Measurements from ENCODE around the gene ARRDC1.
"Not testable (repeated sequence)": the region's sequence is repeated elsewhere in the genome, so short reads cannot be mapped to it uniquely, and the experiment has no call there.

The ARRDC1 gene

DNA sequence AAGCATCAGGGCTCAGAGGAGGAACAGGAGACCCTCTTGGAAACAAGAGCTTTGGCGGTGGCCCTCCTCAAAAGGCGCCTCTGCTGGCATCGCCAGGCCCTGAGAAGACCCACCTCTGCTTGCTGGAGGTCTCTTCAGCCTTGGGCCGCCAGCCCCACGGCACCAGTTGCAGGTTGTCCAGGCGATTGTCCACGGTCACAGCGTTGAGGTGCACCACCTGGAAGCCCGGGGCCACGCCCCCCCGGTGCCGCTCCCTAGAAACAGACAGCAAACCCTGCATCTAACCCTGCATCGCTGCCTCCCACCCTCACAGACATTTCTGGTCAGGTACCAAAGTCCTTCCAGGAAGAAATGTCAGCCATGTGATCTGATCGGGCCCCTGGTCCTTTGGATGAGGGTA lies 18.6 kb upstream of the ARRDC1 start:
- peaks cover 3% of the 10 kb centered on the region for H3K4me1 ChIP-seq (ENCODE audit: control insufficient read depth, insufficient read depth, low read length)
- no CpG with 5 or more reads among the region's 14 CpGs for WGBS (ENCODE audit: insufficient coverage, insufficient read length)
- H3K36me3 ChIP-seq (ENCODE audit: control insufficient read depth, insufficient read depth, low read length): peaks cover 42% of the 10 kb centered on the region

GRCh38 chr9:137588311-137588710 lies 17.2 kb upstream of the ARRDC1 start:
- peaks cover 32% of the 10 kb centered on the region for H3K36me3 ChIP-seq (ENCODE audit: control insufficient read depth, insufficient read depth, low read length)
- WGBS (ENCODE audit: insufficient coverage, insufficient read length): no CpG with 5 or more reads among the region's 13 CpGs
- H3K4me3 ChIP-seq (ENCODE audit: low read length): no peak overlapping the region
- peaks cover 3% of the 10 kb centered on the region for H3K4me1 ChIP-seq (ENCODE audit: control insufficient read depth, insufficient read depth, low read length)
- no peak overlapping the region for H3K27ac ChIP-seq (ENCODE audit: low read length)
- no peaks in the 10 kb centered on the region for H3K27me3 ChIP-seq (ENCODE audit: control insufficient read depth, insufficient read depth, low read length)
- H3K9me3 ChIP-seq (ENCODE audit: control insufficient read depth, insufficient read depth, low read length): no peaks in the 10 kb centered on the region
- no peak for DNase-seq (ENCODE audit: low read depth, low spot score)

More for the DNA sequence above, 18.6 kb upstream of the ARRDC1 start:
- no peak for DNase-seq (ENCODE audit: low read depth, low spot score)
- Histone ChIP-seq H3K4me3 (ENCODE audit: low read length) (no peak overlapping the region), H3K27me3 (ENCODE audit: control insufficient read depth, insufficient read depth, low read length) (no peaks in the 10 kb centered on the region), H3K9me3 (ENCODE audit: control insufficient read depth, insufficient read depth, low read length) (no peaks in the 10 kb centered on the region), H3K27ac (ENCODE audit: low read length) (no peak overlapping the region)

DNA sequence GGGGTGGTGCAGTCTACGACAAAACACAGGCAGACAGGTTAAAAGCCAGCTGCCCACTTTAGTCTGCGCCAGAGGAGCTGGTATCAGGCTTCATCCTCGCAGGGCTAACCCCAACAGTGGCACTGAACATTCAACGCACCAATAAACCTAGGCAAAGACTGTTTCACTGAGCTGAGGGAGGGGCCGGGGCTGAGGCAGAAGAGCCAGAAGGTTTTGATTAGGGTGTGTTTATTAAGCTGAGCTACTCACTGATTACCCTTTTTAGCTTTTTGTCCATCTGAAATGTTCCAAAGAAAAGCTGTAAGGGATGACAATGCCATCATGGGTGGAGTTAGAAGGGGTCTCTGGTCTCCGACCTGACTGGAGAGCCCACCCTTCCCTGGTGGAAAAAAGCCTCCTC lies 16.6 kb upstream of the ARRDC1 start:
- no CpG with 5 or more reads among the region's 6 CpGs for WGBS (ENCODE audit: insufficient coverage, insufficient read length)
- no peak overlapping the region for H3K27ac ChIP-seq (ENCODE audit: low read length)

GRCh38 chr9:137589441-137590122 lies 15.9 kb upstream of the ARRDC1 start:
- Histone ChIP-seq H3K9me3 (ENCODE audit: control insufficient read depth, insufficient read depth, low read length) (no peaks in the 10 kb centered on the region), H3K4me1 (ENCODE audit: control insufficient read depth, insufficient read depth, low read length) (peaks cover 3% of the 10 kb centered on the region), H3K36me3 (ENCODE audit: control insufficient read depth, insufficient read depth, low read length) (peaks cover 24% of the 10 kb centered on the region), H3K27ac (ENCODE audit: low read length) (no peak overlapping the region), H3K4me3 (ENCODE audit: low read length) (peak overlapping the region; percentile 96), H3K27me3 (ENCODE audit: control insufficient read depth, insufficient read depth, low read length) (no peaks in the 10 kb centered on the region)
- no peak for DNase-seq (ENCODE audit: low read depth, low spot score)
- WGBS (ENCODE audit: insufficient coverage, insufficient read length): no CpG with 5 or more reads among the region's 58 CpGs

More for the DNA sequence above, 16.6 kb upstream of the ARRDC1 start:
- H3K4me1 ChIP-seq (ENCODE audit: control insufficient read depth, insufficient read depth, low read length): peaks cover 3% of the 10 kb centered on the region
- H3K9me3 ChIP-seq (ENCODE audit: control insufficient read depth, insufficient read depth, low read length): no peaks in the 10 kb centered on the region
- no peak for DNase-seq (ENCODE audit: low read depth, low spot score)
- no peaks in the 10 kb centered on the region for H3K27me3 ChIP-seq (ENCODE audit: control insufficient read depth, insufficient read depth, low read length)
- peaks cover 30% of the 10 kb centered on the region for H3K36me3 ChIP-seq (ENCODE audit: control insufficient read depth, insufficient read depth, low read length)
- H3K4me3 ChIP-seq (ENCODE audit: low read length): peak overlapping the region; percentile 96; the same call in 1 of the 2 replicates

DNA sequence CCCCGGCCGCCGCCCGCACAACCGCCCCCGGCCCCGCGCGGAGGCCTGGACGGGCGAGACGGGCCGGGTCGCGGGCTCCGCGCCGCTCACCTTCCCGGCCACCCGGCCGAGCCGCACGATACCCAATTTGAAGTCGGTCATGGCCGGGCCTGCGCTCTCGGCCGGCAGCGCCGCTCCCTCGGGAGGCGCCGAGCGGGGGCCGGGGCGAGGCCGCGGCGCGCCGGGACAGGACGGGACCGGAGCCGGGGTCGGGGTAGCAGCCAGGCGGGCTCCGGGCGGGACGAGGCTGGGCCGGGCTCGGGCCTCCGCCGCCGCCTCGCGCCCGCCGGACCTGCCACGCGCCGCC lies 15.4 kb upstream of the ARRDC1 start:
- Histone ChIP-seq H3K36me3 (ENCODE audit: control insufficient read depth, insufficient read depth, low read length) (peaks cover 24% of the 10 kb centered on the region), H3K4me3 (ENCODE audit: low read length) (peak overlapping the region; percentile 96), H3K9me3 (ENCODE audit: control insufficient read depth, insufficient read depth, low read length) (no peaks in the 10 kb centered on the region), H3K27me3 (ENCODE audit: control insufficient read depth, insufficient read depth, low read length) (no peaks in the 10 kb centered on the region), H3K27ac (ENCODE audit: low read length) (no peak overlapping the region), H3K4me1 (ENCODE audit: control insufficient read depth, insufficient read depth, low read length) (peaks cover 3% of the 10 kb centered on the region)
- no peak for DNase-seq (ENCODE audit: low read depth, low spot score)
- WGBS (ENCODE audit: insufficient coverage, insufficient read length): no CpG with 5 or more reads among the region's 61 CpGs

- Histone ChIP-seq H3K4me1 (ENCODE audit: control insufficient read depth, insufficient read depth, low read length) (peaks cover 3% of the 10 kb centered on the region), H3K4me3 (ENCODE audit: low read length) (peak within 1 kb of the TSS; percentile 96), H3K27ac (ENCODE audit: low read length) (no peak within 1 kb of the TSS), H3K36me3 (ENCODE audit: control insufficient read depth, insufficient read depth, low read length) (peaks cover 21% of the 10 kb centered on the region), H3K9me3 (ENCODE audit: control insufficient read depth, insufficient read depth, low read length) (no peaks in the 10 kb centered on the region), H3K27me3 (ENCODE audit: control insufficient read depth, insufficient read depth, low read length) (no peaks in the 10 kb centered on the region)
- no CpG with 5 or more reads among the region's 113 CpGs for WGBS (ENCODE audit: insufficient coverage, insufficient read length)
- no peak for DNase-seq (ENCODE audit: low read depth, low spot score)
Measured at GRCh38 chr9:137590469-137591383, 14.8 kb upstream of the ARRDC1 start, which contains the start of gene ZMYND19. ZMYND19 (minus strand) TSS chr9:137590512; CDS start chr9:137590263, 249 bp downstream.

DNA sequence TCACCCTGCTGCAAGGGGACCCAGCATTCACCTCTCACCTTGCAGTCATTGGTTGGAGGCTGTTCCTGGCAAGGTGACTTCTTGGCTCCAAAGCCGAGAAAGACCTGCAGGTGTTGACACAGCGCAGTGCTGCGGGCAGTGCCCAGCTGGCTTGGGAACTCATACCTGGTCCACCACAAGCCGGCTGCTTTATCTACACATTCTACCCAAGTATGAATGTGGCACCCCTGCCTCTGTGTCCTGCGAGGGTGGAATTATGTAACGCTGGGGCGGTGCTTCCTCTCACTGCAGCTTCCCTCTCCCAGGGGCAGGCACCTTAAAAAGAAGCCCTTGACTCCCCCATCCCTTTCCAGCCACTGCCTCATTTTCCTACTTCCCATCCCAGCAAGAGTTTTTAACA lies 12.7 kb upstream of the ARRDC1 start:
- no peak overlapping the region for H3K4me3 ChIP-seq (ENCODE audit: low read length)
- H3K4me1 ChIP-seq (ENCODE audit: control insufficient read depth, insufficient read depth, low read length): peaks cover 3% of the 10 kb centered on the region
- H3K27me3 ChIP-seq (ENCODE audit: control insufficient read depth, insufficient read depth, low read length): no peaks in the 10 kb centered on the region
- no CpG with 5 or more reads among the region's 7 CpGs for WGBS (ENCODE audit: insufficient coverage, insufficient read length)
- H3K9me3 ChIP-seq (ENCODE audit: control insufficient read depth, insufficient read depth, low read length): no peaks in the 10 kb centered on the region
- no peak overlapping the region for H3K27ac ChIP-seq (ENCODE audit: low read length)
- peaks cover 4% of the 10 kb centered on the region for H3K36me3 ChIP-seq (ENCODE audit: control insufficient read depth, insufficient read depth, low read length)
- DNase-seq (ENCODE audit: low read depth, low spot score): no peak

DNA sequence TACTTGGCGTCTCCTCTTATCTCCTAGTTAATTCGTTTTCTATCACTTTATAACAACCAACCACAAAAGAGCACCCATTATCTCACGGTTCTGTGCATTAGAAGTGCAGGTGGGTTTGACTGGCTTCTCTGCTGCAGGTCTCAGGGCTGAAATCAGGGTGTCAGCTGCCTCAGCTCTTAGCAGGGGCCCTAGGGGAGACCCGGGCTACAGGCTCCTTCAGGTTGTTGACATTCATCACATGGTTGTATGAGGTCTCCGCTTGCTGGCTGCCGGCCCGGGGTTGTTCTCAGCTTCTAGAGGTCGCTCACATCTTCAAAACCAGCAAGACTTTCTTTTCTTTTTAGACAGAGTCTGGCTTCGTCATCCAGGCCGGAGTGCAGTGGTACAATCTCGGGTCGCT lies 12.3 kb upstream of the ARRDC1 start:
- H3K4me3 ChIP-seq (ENCODE audit: low read length): no peak overlapping the region
- peaks cover 2% of the 10 kb centered on the region; the same call in 1 of the 2 replicates for H3K36me3 ChIP-seq (ENCODE audit: control insufficient read depth, insufficient read depth, low read length)
- H3K9me3 ChIP-seq (ENCODE audit: control insufficient read depth, insufficient read depth, low read length): no peaks in the 10 kb centered on the region
- H3K4me1 ChIP-seq (ENCODE audit: control insufficient read depth, insufficient read depth, low read length): peaks cover 3% of the 10 kb centered on the region
- no peak for DNase-seq (ENCODE audit: low read depth, low spot score)
- no peaks in the 10 kb centered on the region for H3K27me3 ChIP-seq (ENCODE audit: control insufficient read depth, insufficient read depth, low read length)
- H3K27ac ChIP-seq (ENCODE audit: low read length): no peak overlapping the region
- 100% methylated on average over 1 of the region's 12 CpGs for WGBS (ENCODE audit: insufficient coverage, insufficient read length)

DNA sequence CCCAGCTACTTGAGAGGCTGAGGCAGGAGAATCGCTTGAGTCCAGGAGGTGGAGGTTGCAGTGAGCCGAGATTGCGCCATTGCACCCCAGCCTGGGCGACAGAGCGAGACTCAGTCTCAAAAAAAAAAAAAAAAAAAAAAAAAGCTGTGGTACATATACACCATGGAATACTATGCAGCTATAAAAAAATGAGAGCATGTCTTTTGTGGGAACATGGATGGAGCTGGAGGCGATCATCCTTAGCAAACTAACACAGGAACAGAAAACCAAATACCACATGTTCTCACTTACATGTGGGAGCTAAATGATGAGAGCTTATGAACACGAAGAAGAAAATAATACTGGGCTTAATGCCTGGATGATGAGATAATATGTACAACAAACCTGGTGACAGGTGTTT lies 8.9 kb upstream of the ARRDC1 start:
- H3K4me1 ChIP-seq (ENCODE audit: control insufficient read depth, insufficient read depth, low read length); H3K27ac ChIP-seq (ENCODE audit: low read length); DNase-seq (ENCODE audit: low read depth, low spot score); H3K4me3 ChIP-seq (ENCODE audit: low read length); H3K36me3 ChIP-seq (ENCODE audit: control insufficient read depth, insufficient read depth, low read length); H3K9me3 ChIP-seq (ENCODE audit: control insufficient read depth, insufficient read depth, low read length); H3K27me3 ChIP-seq (ENCODE audit: control insufficient read depth, insufficient read depth, low read length): not testable (repeated sequence)
- WGBS (ENCODE audit: insufficient coverage, insufficient read length): no CpG with 5 or more reads among the region's 7 CpGs

DNA sequence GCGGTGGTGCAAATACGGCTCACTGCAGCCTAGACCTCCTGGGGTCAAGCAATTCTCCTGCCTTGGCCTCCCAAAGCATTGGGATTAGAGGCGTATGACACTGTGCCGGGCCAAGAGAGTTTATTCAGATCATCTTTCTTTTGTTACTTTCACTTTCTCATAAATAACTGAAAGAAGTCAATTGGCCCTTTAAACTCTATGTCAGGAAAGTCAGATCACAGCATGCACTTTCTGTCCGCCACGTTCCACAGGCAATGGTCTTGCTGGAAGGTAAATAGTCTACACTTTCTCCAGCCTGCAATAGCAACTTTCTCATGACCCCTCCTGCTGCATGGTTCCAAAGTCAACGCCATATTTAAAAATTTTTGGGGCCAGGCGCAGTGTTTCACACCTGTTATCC lies 6.5 kb upstream of the ARRDC1 start:
- Histone ChIP-seq H3K27me3 (ENCODE audit: control insufficient read depth, insufficient read depth, low read length) (no peaks in the 10 kb centered on the region), H3K4me3 (ENCODE audit: low read length) (no peak overlapping the region), H3K4me1 (ENCODE audit: control insufficient read depth, insufficient read depth, low read length) (no peaks in the 10 kb centered on the region), H3K27ac (ENCODE audit: low read length) (no peak overlapping the region), H3K36me3 (ENCODE audit: control insufficient read depth, insufficient read depth, low read length) (no peaks in the 10 kb centered on the region), H3K9me3 (ENCODE audit: control insufficient read depth, insufficient read depth, low read length) (no peaks in the 10 kb centered on the region)
- no peak for DNase-seq (ENCODE audit: low read depth, low spot score)
- WGBS (ENCODE audit: insufficient coverage, insufficient read length): no CpG with 5 or more reads among the region's 8 CpGs
